ENCODE measurements around the gene TTR. TPM values are rescaled to one million over a fixed set of nuclear protein-coding genes. Genes with fewer than 3 reads are reported as not detected.

Gene TTR
- total and polyA plus RNA-seq, 2 of the 13 experiments (the other 11 are each of a cell fraction or from before 2014, with no cell fraction given): 91.3 to 496 TPM

DNA sequence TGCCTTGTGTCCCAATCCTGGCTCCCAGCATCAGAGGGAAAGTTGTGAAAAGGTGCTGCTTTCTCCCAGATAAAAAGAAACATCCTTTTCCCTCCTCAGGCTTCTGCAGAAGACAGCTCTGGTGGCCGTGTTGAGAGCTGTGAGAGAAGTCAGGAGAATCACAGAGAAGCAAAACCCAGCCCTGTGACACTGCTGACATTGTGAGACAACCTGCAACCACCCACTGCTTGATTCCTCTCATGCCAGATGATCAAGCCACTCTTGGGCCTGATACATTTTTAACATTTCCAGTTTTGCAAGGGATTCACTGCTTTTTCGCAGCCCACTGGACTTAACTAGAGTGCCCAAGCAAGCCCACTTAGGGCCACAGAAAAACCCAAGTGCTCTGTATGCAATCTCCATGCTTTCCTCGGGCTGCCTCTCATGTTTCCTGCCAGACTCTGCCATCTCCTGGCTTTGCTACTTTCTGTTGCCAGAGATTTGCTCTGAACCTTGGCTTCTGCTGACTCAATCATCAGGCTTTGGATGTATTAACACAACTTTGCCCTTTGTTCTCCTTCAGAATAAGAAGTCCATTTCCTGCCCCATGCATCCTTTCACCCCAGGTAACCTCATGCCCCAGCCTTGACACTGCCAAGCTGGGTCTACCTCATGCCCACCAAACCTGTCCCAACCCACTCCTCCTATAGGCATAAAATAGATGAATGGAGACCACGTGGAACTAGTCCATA lies 24.9 kb upstream of the TTR start (continued):
- no peak for TF ChIP-seq LCORL (IDR thresholded peaks at IDR 0.05)
- TF ChIP-seq LCORL (CRISPR knock-in tag; IDR thresholded peaks at IDR 0.05): no peak
- no peak for TF ChIP-seq STAG1 (CRISPR knock-in tag; IDR thresholded peaks at IDR 0.05)
- 0 out of 2 replicates have a peak, but pooled peaks have one; percentile 42 for TF ChIP-seq FOXC1 (CRISPR knock-in tag; IDR thresholded peaks at IDR 0.05; ENCODE audit: borderline replicate concordance)
- TF ChIP-seq, protein P1, sequence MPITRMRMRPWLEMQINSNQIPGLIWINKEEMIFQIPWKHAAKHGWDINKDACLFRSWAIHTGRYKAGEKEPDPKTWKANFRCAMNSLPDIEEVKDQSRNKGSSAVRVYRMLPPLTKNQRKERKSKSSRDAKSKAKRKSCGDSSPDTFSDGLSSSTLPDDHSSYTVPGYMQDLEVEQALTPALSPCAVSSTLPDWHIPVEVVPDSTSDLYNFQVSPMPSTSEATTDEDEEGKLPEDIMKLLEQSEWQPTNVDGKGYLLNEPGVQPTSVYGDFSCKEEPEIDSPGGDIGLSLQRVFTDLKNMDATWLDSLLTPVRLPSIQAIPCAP (CRISPR knock-in tag; IDR thresholded peaks at IDR 0.05; ENCODE audit: low read depth): no peak
- peak; percentile 21; the same call in 1 of the 2 replicates for TF ChIP-seq ZMYM3 (CRISPR knock-in tag; IDR thresholded peaks at IDR 0.05)
- TF ChIP-seq, protein P2, sequence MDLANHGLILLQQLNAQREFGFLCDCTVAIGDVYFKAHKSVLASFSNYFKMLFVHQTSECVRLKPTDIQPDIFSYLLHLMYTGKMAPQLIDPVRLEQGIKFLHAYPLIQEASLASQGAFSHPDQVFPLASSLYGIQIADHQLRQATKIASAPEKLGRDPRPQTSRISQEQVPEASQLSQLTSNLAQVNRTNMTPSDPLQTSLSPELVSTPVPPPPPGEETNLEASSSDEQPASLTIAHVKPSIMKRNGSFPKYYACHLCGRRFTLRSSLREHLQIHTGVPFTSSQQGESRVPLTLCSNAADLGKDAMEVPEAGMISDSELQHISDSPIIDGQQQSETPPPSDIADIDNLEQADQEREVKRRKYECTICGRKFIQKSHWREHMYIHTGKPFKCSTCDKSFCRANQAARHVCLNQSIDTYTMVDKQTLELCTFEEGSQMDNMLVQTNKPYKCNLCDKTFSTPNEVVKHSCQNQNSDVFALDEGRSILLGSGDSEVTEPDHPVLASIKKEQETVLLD (CRISPR knock-in tag; IDR thresholded peaks at IDR 0.05; ENCODE audit: low read depth): no peak
- TF ChIP-seq REL (CRISPR knock-in tag; conservative IDR thresholded peaks at IDR 0.05): no peak
- TF ChIP-seq IRF2 (CRISPR knock-in tag; IDR thresholded peaks at IDR 0.05): 0 out of 2 replicates have a peak, but pooled peaks have one; percentile 28
- no peak for TF ChIP-seq ZNF350 (CRISPR knock-in tag; IDR thresholded peaks at IDR 0.05; ENCODE audit: borderline replicate concordance, low read depth)
- TF ChIP-seq RNF2 (conservative IDR thresholded peaks at IDR 0.05; ENCODE audit: low read depth): no peak
- TF ChIP-seq NCOA1 (CRISPR knock-in tag; IDR thresholded peaks at IDR 0.05): no peak
- TF ChIP-seq MAX (IDR thresholded peaks at IDR 0.05): peak; percentile 26; the same call in 1 of the 2 replicates
- no peak for TF ChIP-seq PCBP1 (IDR thresholded peaks at IDR 0.05; ENCODE audit: borderline replicate concordance, low read depth, low read length)
- TF ChIP-seq IRF9 (CRISPR knock-in tag; IDR thresholded peaks at IDR 0.05; ENCODE audit: borderline replicate concordance): no peak
- no peak for TF ChIP-seq ATF1 (CRISPR knock-in tag; IDR thresholded peaks at IDR 0.05)
- TF ChIP-seq ZNF644 (CRISPR knock-in tag; IDR thresholded peaks at IDR 0.05; ENCODE audit: low read depth): 0 out of 2 replicates have a peak, but pooled peaks have one; percentile 24
- peak; percentile 98 for TF ChIP-seq RARA (CRISPR knock-in tag; IDR thresholded peaks at IDR 0.05)
- no peak for TF ChIP-seq PBX3 (CRISPR knock-in tag; IDR thresholded peaks at IDR 0.05; ENCODE audit: borderline replicate concordance)
- 0 out of 2 replicates have a peak, but pooled peaks have one; percentile 42 for TF ChIP-seq PHF21A (CRISPR knock-in tag; IDR thresholded peaks at IDR 0.05)
- no peak for TF ChIP-seq ZSCAN20 (CRISPR knock-in tag; IDR thresholded peaks at IDR 0.05; ENCODE audit: borderline replicate concordance)
- TF ChIP-seq, protein P3, sequence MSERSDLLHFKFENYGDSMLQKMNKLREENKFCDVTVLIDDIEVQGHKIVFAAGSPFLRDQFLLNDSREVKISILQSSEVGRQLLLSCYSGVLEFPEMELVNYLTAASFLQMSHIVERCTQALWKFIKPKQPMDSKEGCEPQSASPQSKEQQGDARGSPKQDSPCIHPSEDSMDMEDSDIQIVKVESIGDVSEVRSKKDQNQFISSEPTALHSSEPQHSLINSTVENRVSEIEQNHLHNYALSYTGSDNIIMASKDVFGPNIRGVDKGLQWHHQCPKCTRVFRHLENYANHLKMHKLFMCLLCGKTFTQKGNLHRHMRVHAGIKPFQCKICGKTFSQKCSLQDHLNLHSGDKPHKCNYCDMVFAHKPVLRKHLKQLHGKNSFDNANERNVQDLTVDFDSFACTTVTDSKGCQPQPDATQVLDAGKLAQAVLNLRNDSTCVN (CRISPR knock-in tag; IDR thresholded peaks at IDR 0.05; ENCODE audit: borderline replicate concordance): no peak
- 0 out of 2 replicates have a peak, but pooled peaks have one; percentile 52 for TF ChIP-seq ZNF430 (CRISPR knock-in tag; IDR thresholded peaks at IDR 0.05)
- no peak for TF ChIP-seq SYNCRIP (IDR thresholded peaks at IDR 0.05; ENCODE audit: insufficient read depth, low read depth, low read length)
- no peak for TF ChIP-seq SMAD3 (CRISPR knock-in tag; IDR thresholded peaks at IDR 0.05)

All from HepG2 (cell line).